IMR-90 (cell line): ENCODE measurements around the gene SDHAF3. TPM values are rescaled to one million over a fixed set of nuclear protein-coding genes. Genes with fewer than 3 reads are reported as not detected.

Source experiments
- ATAC-seq: fragments of 200-7000 bp; cut with Tn5 transposase; 2 replicates; pipeline ENCODE4 v1.9.1; 2020; ENCODE audit warnings: low read depth, mild to moderate bottlenecking, moderate library complexity
- BruUV-seq: library from RNA; stranded (reverse); fragments of 400-500 nt; replicated peaks from 2 replicates; lab custom pipeline; 2021; lab: Mats Ljungman, UMichigan
- CTCF ChIA-PET: fragments of 300-600 bp; formaldehyde crosslinking; extraction: SDS; loops from one replicate; lab custom pipeline; 2021; ENCODE audit warnings: antibody characterized with exemption; lab: Yijun Ruan, JAX
- POLR2A ChIA-PET: fragments of 300-600 bp; sonication (Branson Sonifier 250); formaldehyde crosslinking; loops from one replicate; lab custom pipeline; 2022; ENCODE audit warnings: antibody characterized with exemption; ENCODE audit not compliant: unreplicated experiment; lab: Charles Lee
- DNase-seq: peaks from one replicate; pipeline ENCODE4 v3.0.0; 2013
- H2AFZ ChIP-seq: replicated peaks from 2 replicates; pipeline ENCODE3; 2013; ENCODE audit warnings: low read length, mild to moderate bottlenecking; ENCODE audit not compliant: poor library complexity
- H2AK5ac ChIP-seq: 2 replicates; pipeline ENCODE4 v1.6.1; 2013; ENCODE audit warnings: low read depth, low read length, inconsistent platforms
- H2AK9ac ChIP-seq: replicated peaks from 2 replicates; pipeline ENCODE3; 2013; ENCODE audit warnings: mild to moderate bottlenecking, low read depth, low read length, moderate library complexity; ENCODE audit not compliant: poor library complexity
- H2BK120ac ChIP-seq: 2 replicates; pipeline ENCODE4 v1.6.1; 2013; ENCODE audit warnings: low read depth, low read length, inconsistent platforms
- H2BK15ac ChIP-seq: 3 replicates; pipeline ENCODE4 v1.6.1; 2013; ENCODE audit warnings: low read depth, low read length, inconsistent platforms
- H2BK20ac ChIP-seq: 2 replicates; pipeline ENCODE4 v1.6.1; 2013; ENCODE audit warnings: low read depth, mild to moderate bottlenecking, inconsistent platforms, low read length, moderate library complexity
- H2BK5ac ChIP-seq: 2 replicates; pipeline ENCODE4 v1.6.1; 2013; ENCODE audit warnings: mild to moderate bottlenecking, low read depth, low read length, inconsistent platforms; ENCODE audit not compliant: poor library complexity, severe bottlenecking
- H3K14ac ChIP-seq: replicated peaks from 2 replicates; pipeline ENCODE4 v1.6.1; 2013; ENCODE audit warnings: low read depth, low read length, inconsistent platforms
- H3K18ac ChIP-seq: 2 replicates; pipeline ENCODE4 v1.6.1; 2013; ENCODE audit warnings: low read depth, low read length, control low read depth
- H3K23ac ChIP-seq: 2 replicates; pipeline ENCODE4 v1.6.1; 2013; ENCODE audit warnings: low read depth, low read length, inconsistent platforms
- H3K27ac ChIP-seq: 2 replicates; pipeline ENCODE4 v1.5.1; 2013; ENCODE audit warnings: mild to moderate bottlenecking, control low read depth, low read length; ENCODE audit not compliant: insufficient read depth
- H3K27me3 ChIP-seq: 2 replicates; pipeline ENCODE4 v1.6.1; 2013; ENCODE audit warnings: low read length; ENCODE audit not compliant: control insufficient read depth, insufficient read depth
- H3K36me3 ChIP-seq: 2 replicates; pipeline ENCODE4 v1.6.1; 2013; ENCODE audit warnings: low read length, mixed read lengths; ENCODE audit not compliant: control insufficient read depth, insufficient read depth
- H3K4ac ChIP-seq: 2 replicates; pipeline ENCODE4 v1.6.1; 2013; ENCODE audit warnings: low read depth, low read length, inconsistent platforms
- H3K4me1 ChIP-seq: 2 replicates; pipeline ENCODE4 v1.6.1; 2013; ENCODE audit warnings: low read length, mixed read lengths; ENCODE audit not compliant: control insufficient read depth, insufficient read depth
- H3K4me2 ChIP-seq: 2 replicates; pipeline ENCODE4 v1.6.1; 2013; ENCODE audit warnings: low read depth, mild to moderate bottlenecking, control low read depth, low read length, moderate library complexity
- H3K4me3 ChIP-seq: 2 replicates; pipeline ENCODE4 v1.5.1; 2013; ENCODE audit warnings: low read depth, mild to moderate bottlenecking, control low read depth, low read length, moderate library complexity; ENCODE audit not compliant: insufficient read depth
- H3K56ac ChIP-seq: 2 replicates; pipeline ENCODE4 v1.6.1; 2013; ENCODE audit warnings: low read length, inconsistent platforms; ENCODE audit not compliant: insufficient read depth; ENCODE audit errors: extremely low read depth
- H3K79me1 ChIP-seq, 2 experiments: 2 replicates each; pipeline ENCODE4 v1.6.1; 2013; ENCODE audit warnings: low read length in 2 of 2, inconsistent platforms in 1 of 2, low read depth in 1 of 2
- H3K9ac ChIP-seq: 2 replicates; pipeline ENCODE4 v1.6.1; 2013; ENCODE audit warnings: low read depth, low read length, control low read depth
- H3K9me1 ChIP-seq: 2 replicates; pipeline ENCODE4 v1.6.1; 2013; ENCODE audit warnings: low read length, inconsistent platforms; ENCODE audit not compliant: insufficient read depth
- H3K9me3 ChIP-seq: 2 replicates; pipeline ENCODE4 v1.6.1; 2013; ENCODE audit warnings: low read length; ENCODE audit not compliant: control insufficient read depth, insufficient read depth
- H4K20me1 ChIP-seq: 2 replicates; pipeline ENCODE4 v1.6.1; 2013; ENCODE audit warnings: low read length, inconsistent platforms; ENCODE audit not compliant: insufficient read depth
- H4K5ac ChIP-seq: 2 replicates; pipeline ENCODE4 v1.6.1; 2013; ENCODE audit warnings: mild to moderate bottlenecking, low read depth, low read length, control low read depth
- H4K8ac ChIP-seq, 2 experiments: 2 replicates each; pipeline ENCODE4 v1.6.1; 2013; ENCODE audit warnings: low read depth in 2 of 2, low read length in 2 of 2, control low read depth in 1 of 2, inconsistent platforms in 1 of 2
- H4K91ac ChIP-seq: 2 replicates; pipeline ENCODE4 v1.6.1; 2013; ENCODE audit warnings: low read depth, low read length, inconsistent platforms; ENCODE audit not compliant: insufficient read depth
- CEBPB ChIP-seq: IDR thresholded peaks from 2 replicates; pipeline ENCODE4 v1.6.1; 2012; ENCODE audit warnings: low read depth, low read length, improper control_type of control experiment
- RCOR1 ChIP-seq: IDR thresholded peaks from 2 replicates; pipeline ENCODE4 v1.6.1; 2012; ENCODE audit warnings: mild to moderate bottlenecking, low read length, improper control_type of control experiment; ENCODE audit not compliant: insufficient replicate concordance
- WGBS, 2 experiments: methylation state at CpG; one replicate each; pipeline versions ENCODE4 v1.1.5 to v1.1.7; 2013; ENCODE audit warnings: missing lambda C conversion rate in 2 of 2; ENCODE audit not compliant: insufficient read length in 1 of 2; ENCODE audit errors: extremely low coverage in 2 of 2; 5-methylcytosine and 5-hydroxymethylcytosine counted together
- dilution Hi-C: fragments of 300-500 bp; cut with HindIII; formaldehyde crosslinking; loops from one replicate; pipeline ENCODE4 v1.14.3; 2018; ENCODE audit warnings: low sequenced_read_pairs; ENCODE audit not compliant: unreplicated experiment
- in situ Hi-C: fragments of 300-500 bp; cut with MboI; formaldehyde crosslinking; loops from 3 replicates; pipeline ENCODE4 v1.14.3; 2019; ENCODE audit warnings: low sequenced_read_pairs, inconsistent platforms, mixed read lengths
- intact Hi-C: fragments of 100-400 bp; cut with micrococcal nuclease; formaldehyde crosslinking; loops from 2 replicates; pipeline ENCODE4 v1.10.0; 2022
- polyA plus RNA-seq, 3 experiments: library from polyadenylated mRNA; depleted of rRNA; stranded (reverse); fragments of >200 nt; gene quantifications; 2 replicates each; pipeline ENCODE4 v1.2.3, GENCODE V29; 2012; ENCODE audit warnings: low replicate concordance in 1 of 3
- total RNA-seq: library from RNA; depleted of rRNA; stranded (reverse); fragments of >200 nt; gene quantifications from 2 replicates; pipeline ENCODE4 v1.2.3, GENCODE V29; 2012

Gene SDHAF3
- total and polyA plus RNA-seq, 2 of the 4 experiments (the other 2 are of a cell fraction): 5.7 to 6.1 TPM

GRCh38 chr7:97224316-97224715 lies 106.8 kb downstream of the SDHAF3 start:
- TF ChIP-seq CEBPB: no peak
- TF ChIP-seq RCOR1: no peak
- Histone ChIP-seq H4K8ac (no peak overlapping the region), H2AFZ (no peak overlapping the region), H3K27ac (no peak overlapping the region), H4K20me1 (no peaks in the 10 kb centered on the region), H2AK9ac (no peak overlapping the region), H2BK5ac (no peak overlapping the region), H3K18ac (no peak overlapping the region), H3K56ac (no peak overlapping the region), H3K4me1 (no peaks in the 10 kb centered on the region), H3K4me3 (no peak overlapping the region), H3K9ac (no peak overlapping the region), H2BK120ac (no peak overlapping the region), H4K91ac (no peak overlapping the region), H2BK15ac (no peak overlapping the region), H3K9me3 (peaks cover 4% of the 10 kb centered on the region; the same call in 1 of the 2 replicates), H3K23ac (no peak overlapping the region), H3K27me3 (no peaks in the 10 kb centered on the region), H4K5ac (no peak overlapping the region), H3K4ac (no peak overlapping the region), H3K14ac (no peak overlapping the region), H3K79me1 (no peaks in the 10 kb centered on the region), H3K9me1 (no peaks in the 10 kb centered on the region), H2BK20ac (no peak overlapping the region), H3K4me2 (no peak overlapping the region), H3K36me3 (no peaks in the 10 kb centered on the region), H2AK5ac (no peak overlapping the region)
- intact Hi-C loops: no loop called here
- ChIA-PET CTCF (no interaction called here), POLR2A (no interaction called here)
- DNase-seq: no peak
- WGBS, 2 experiments: 14% methylated on average over 1 of the region's 2 CpGs; no CpG with 5 or more reads in 1 of the 2 experiments
- no peak for ATAC-seq
- no TSS peak for BruUV-seq
- in situ Hi-C loops: no loop called here
- dilution Hi-C loops: no loop called here
